Kidney capillary endothelial cell (primary cell): ENCODE results near the gene GNAL.
"Not testable (repeated sequence)": the region's sequence is repeated elsewhere in the genome, so short reads cannot be mapped to it uniquely, and the experiment has no call there.

ENCODE experiments used
- DNase-seq: peaks from one replicate; pipeline ENCODE4 v3.0.0-alpha.2; 2018; ENCODE audit warnings: low spot score

GNAL gene

GRCh38 chr18:11688972-11689668 lies at the start of gene GNAL:
Gene GNAL (plus strand): TSS chr18:11689264. CDS start chr18:11689564, 300 bp downstream.
- DNase-seq, result peak; percentile 44

- DNase-seq, result not testable (repeated sequence)
Measured at GRCh38 chr18:11647310-11647709, 41.8 kb upstream of the GNAL start.

GRCh38 chr18:11647804-11648203 lies 41.3 kb upstream of the GNAL start:
- DNase-seq, result not testable (repeated sequence)

- DNase-seq, result no peak
Measured at GRCh38 chr18:11649839-11650238, 39.2 kb upstream of the GNAL start.

- DNase-seq, result no peak
Measured at GRCh38 chr18:11651899-11652298, 37.2 kb upstream of the GNAL start.

- DNase-seq, result no peak
Measured at GRCh38 chr18:11653521-11653920, 35.5 kb upstream of the GNAL start.

GRCh38 chr18:11654736-11655605 lies 34.1 kb upstream of the GNAL start:
- DNase-seq, result peak; percentile 44

GRCh38 chr18:11655606-11655932 lies 33.5 kb upstream of the GNAL start:
- no peak for DNase-seq

GRCh38 chr18:11657152-11657551 lies 31.9 kb upstream of the GNAL start:
- DNase-seq, result no peak

- DNase-seq, result no peak
Measured at GRCh38 chr18:11657554-11657953, 31.5 kb upstream of the GNAL start.

- DNase-seq, result no peak
Measured at GRCh38 chr18:11658019-11658418, 31.0 kb upstream of the GNAL start.

GRCh38 chr18:11658989-11659388 lies 30.1 kb upstream of the GNAL start:
- no peak for DNase-seq

- DNase-seq, result no peak
Measured at GRCh38 chr18:11660691-11661090, 28.4 kb upstream of the GNAL start.

GRCh38 chr18:11661430-11661829 lies 27.6 kb upstream of the GNAL start:
- DNase-seq, result no peak

- no peak for DNase-seq
Measured at GRCh38 chr18:11663439-11664029, 25.5 kb upstream of the GNAL start.

- DNase-seq, result no peak
Measured at GRCh38 chr18:11664286-11664685, 24.8 kb upstream of the GNAL start.

- DNase-seq, result no peak
Measured at GRCh38 chr18:11665146-11665545, 23.9 kb upstream of the GNAL start.

GRCh38 chr18:11665587-11665986 lies 23.5 kb upstream of the GNAL start:
- no peak for DNase-seq

- DNase-seq, result no peak
Measured at GRCh38 chr18:11666176-11666575, 22.9 kb upstream of the GNAL start.

- DNase-seq, result no peak
Measured at GRCh38 chr18:11666831-11667230, 22.2 kb upstream of the GNAL start.

- DNase-seq, result no peak
Measured at GRCh38 chr18:11667578-11667977, 21.5 kb upstream of the GNAL start.

GRCh38 chr18:11668441-11669169 lies 20.5 kb upstream of the GNAL start:
- no peak for DNase-seq
